Activated CD4-positive, CD25-positive, alpha-beta regulatory T cell treated with anti-CD3 and anti-CD28 coated beads, Interleukin-2, amount 50 U/mL, for 16 hours (primary cell): Measurements from ENCODE around the gene DGCR2.
"Not testable (repeated sequence)": the region's sequence is repeated elsewhere in the genome, so short reads cannot be mapped to it uniquely, and the experiment has no call there.

Experiments
- DNase-seq: peaks from one replicate; pipeline ENCODE4 v3.0.0-alpha.2; 2020; ENCODE audit warnings: low read depth, low spot score

Gene DGCR2

GRCh38 chr22:19011075-19011474, 111.1 kb downstream of the DGCR2 start:
- DNase-seq: no peak

- DNase-seq: no peak
These were observed 116.3 kb downstream of the DGCR2 start for GRCh38 chr22:19005905-19006304.

- DNase-seq: no peak
These were observed 117.7 kb downstream of the DGCR2 start for GRCh38 chr22:19004471-19004870.

GRCh38 chr22:19003508-19003907, 118.7 kb downstream of the DGCR2 start:
- no peak for DNase-seq

- DNase-seq: no peak
These were observed 119.6 kb downstream of the DGCR2 start for GRCh38 chr22:19002684-19003038.

GRCh38 chr22:19001204-19001603, 121.0 kb downstream of the DGCR2 start:
- no peak for DNase-seq

- not testable (repeated sequence) for DNase-seq
These were observed 122.1 kb downstream of the DGCR2 start for GRCh38 chr22:19000106-19000505.

GRCh38 chr22:18999416-18999815, 122.8 kb downstream of the DGCR2 start:
- DNase-seq: no peak

- no peak for DNase-seq
These were observed 123.2 kb downstream of the DGCR2 start for GRCh38 chr22:18999008-18999407.

- DNase-seq: no peak
These were observed 124.3 kb downstream of the DGCR2 start for GRCh38 chr22:18997925-18998315.

- no peak for DNase-seq
These were observed 124.8 kb downstream of the DGCR2 start for GRCh38 chr22:18997306-18997924.

GRCh38 chr22:18996376-18996900, 125.8 kb downstream of the DGCR2 start:
- no peak for DNase-seq

- no peak for DNase-seq
These were observed 126.9 kb downstream of the DGCR2 start for GRCh38 chr22:18995327-18995711.

- no peak for DNase-seq
These were observed 127.4 kb downstream of the DGCR2 start for GRCh38 chr22:18994701-18995326.

- DNase-seq: no peak
These were observed 128.2 kb downstream of the DGCR2 start for GRCh38 chr22:18994056-18994455.

- no peak for DNase-seq
These were observed 129.5 kb downstream of the DGCR2 start for GRCh38 chr22:18992543-18993198.

- no peak for DNase-seq
These were observed 130.3 kb downstream of the DGCR2 start for GRCh38 chr22:18991821-18992442.

- no peak for DNase-seq
These were observed 131.1 kb downstream of the DGCR2 start for GRCh38 chr22:18991138-18991432.

GRCh38 chr22:18990355-18991137, 131.7 kb downstream of the DGCR2 start:
- no peak for DNase-seq

- DNase-seq: no peak
These were observed 133.3 kb downstream of the DGCR2 start for GRCh38 chr22:18988958-18989357.

- DNase-seq: no peak
These were observed 134.4 kb downstream of the DGCR2 start for GRCh38 chr22:18987765-18988164.

GRCh38 chr22:18987114-18987513, 135.1 kb downstream of the DGCR2 start:
- not testable (repeated sequence) for DNase-seq
